Neural progenitor cell (in vitro differentiated cells): ENCODE results near the gene RUNX3. TPM values are rescaled to one million over a fixed set of nuclear protein-coding genes. Genes with fewer than 3 reads are reported as not detected.
"Not testable (repeated sequence)": the region's sequence is repeated elsewhere in the genome, so short reads cannot be mapped to it uniquely, and the experiment has no call there.

Experiments used
- DNase-seq: peaks from one replicate; pipeline ENCODE4 v3.0.0-alpha.2; 2016; ENCODE audit warnings: low spot score
- H2AFZ ChIP-seq: fragments of 200-600 bp; sonication (generic); replicated peaks from 2 replicates; pipeline ENCODE4 v1.6.1; 2016; ENCODE audit warnings: antibody characterized with exemption
- H3F3A ChIP-seq: fragments of 200-600 bp; sonication (generic); 2 replicates; pipeline ENCODE4 v1.6.1; 2016; ENCODE audit warnings: antibody characterized with exemption, low read depth
- H3K27ac ChIP-seq: fragments of 200-600 bp; sonication (generic); 2 replicates; pipeline ENCODE4 v1.5.1; 2016; ENCODE audit warnings: mild to moderate bottlenecking
- H3K27me3 ChIP-seq: fragments of 200-600 bp; sonication (generic); 2 replicates; pipeline ENCODE4 v1.6.1; 2016; ENCODE audit warnings: mild to moderate bottlenecking, moderate library complexity
- H3K36me3 ChIP-seq: fragments of 200-600 bp; sonication (generic); 2 replicates; pipeline ENCODE4 v1.5.1; 2016
- H3K4me1 ChIP-seq: fragments of 200-600 bp; sonication (generic); 2 replicates; pipeline ENCODE4 v1.6.1; 2016; ENCODE audit warnings: mixed run types
- H3K4me2 ChIP-seq: fragments of 200-600 bp; sonication (generic); 2 replicates; pipeline ENCODE4 v1.6.1; 2016
- H3K4me3 ChIP-seq: fragments of 200-600 bp; sonication (generic); 2 replicates; pipeline ENCODE4 v1.5.1; 2016
- H3K79me2 ChIP-seq: fragments of 200-600 bp; sonication (generic); 2 replicates; pipeline ENCODE4 v1.6.1; 2016; ENCODE audit warnings: low read depth
- H3K9ac ChIP-seq: fragments of 200-600 bp; sonication (generic); 2 replicates; pipeline ENCODE4 v1.6.1; 2016
- H3K9me3 ChIP-seq: fragments of 200-600 bp; sonication (generic); 2 replicates; pipeline ENCODE4 v1.5.1; 2016; ENCODE audit warnings: low read depth
- H4K20me1 ChIP-seq: fragments of 200-600 bp; sonication (generic); 2 replicates; pipeline ENCODE4 v1.6.1; 2016; ENCODE audit warnings: low read depth
- H3K27ac Mint-ChIP-seq: 3 replicates; pipeline ENCODE4 v1.8.0; 2021; ENCODE audit warnings: mixed read lengths
- H3K27me3 Mint-ChIP-seq: 2 replicates; pipeline ENCODE4 v1.8.0; 2022; ENCODE audit warnings: low read depth, mild to moderate bottlenecking, inconsistent platforms, moderate library complexity, mixed read lengths; ENCODE audit not compliant: insufficient read depth
- H3K36me3 Mint-ChIP-seq: 3 replicates; pipeline ENCODE4 v1.8.0; 2021; ENCODE audit warnings: mixed read lengths
- H3K4me1 Mint-ChIP-seq: 3 replicates; pipeline ENCODE4 v1.8.0; 2021; ENCODE audit warnings: mixed read lengths
- H3K4me3 Mint-ChIP-seq: 3 replicates; pipeline ENCODE4 v1.8.0; 2021; ENCODE audit warnings: mild to moderate bottlenecking, moderate library complexity, mixed read lengths
- H3K9me3 Mint-ChIP-seq: 3 replicates; pipeline ENCODE4 v1.8.0; 2020; ENCODE audit warnings: mixed read lengths
- EZH2 ChIP-seq: fragments of 200-600 bp; sonication (generic); IDR thresholded peaks from 2 replicates; pipeline ENCODE4 v1.6.1; 2017; ENCODE audit warnings: antibody characterized with exemption, mild to moderate bottlenecking, moderate library complexity
- EZH2phosphoT487 ChIP-seq: fragments of 200-600 bp; sonication (generic); IDR thresholded peaks from 2 replicates; pipeline ENCODE4 v1.6.1; 2017; ENCODE audit warnings: antibody characterized with exemption
- total RNA-seq: library from RNA; depleted of rRNA; stranded (reverse); fragments of >200 nt; gene quantifications from 2 replicates; pipeline ENCODE4 v1.2.3, GENCODE V29; 2015; ENCODE audit warnings: low replicate concordance
- TF ChIP-seq, protein P1 (sequence below): fragments of 200-600 bp; sonication (generic); IDR thresholded peaks from 2 replicates; pipeline ENCODE4 v1.5.1; 2017; ENCODE audit warnings: antibody characterized with exemption, mild to moderate bottlenecking

The RUNX3 gene
- total RNA-seq, 1 donor from 2014 or later = not detected

DNA sequence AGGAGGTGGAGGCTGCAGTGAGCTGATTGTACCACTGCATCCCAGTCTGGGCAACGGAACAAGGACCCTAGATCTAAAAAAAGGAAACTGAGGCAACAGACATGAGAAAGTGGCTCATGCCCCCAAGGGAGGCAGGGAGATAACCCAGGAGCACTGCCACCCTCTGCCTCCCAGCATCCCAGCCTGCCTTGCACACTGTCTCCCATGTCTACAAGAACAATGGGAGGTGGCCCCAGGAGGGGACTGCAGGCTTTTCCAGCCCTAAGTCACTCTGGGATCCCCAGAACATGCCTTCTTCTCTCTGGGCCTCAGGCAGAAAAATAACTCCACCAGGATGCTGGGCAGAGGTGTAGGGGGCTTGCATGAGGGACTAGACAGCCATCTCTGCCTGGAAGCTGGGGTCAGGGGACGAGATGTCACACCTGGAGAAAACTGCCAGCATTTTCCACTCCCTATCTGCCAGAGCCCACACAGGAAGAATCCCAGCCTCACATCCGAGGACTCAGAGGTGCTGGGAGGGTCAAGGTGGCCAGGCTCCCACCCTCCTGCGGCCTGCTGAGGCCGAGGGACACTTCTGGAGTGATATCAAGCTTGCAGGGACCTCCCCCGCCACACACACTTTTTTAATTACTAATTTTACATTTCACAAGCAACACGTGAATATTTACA lies 21.4 kb downstream of the RUNX3 start:
- peaks cover 5% of the 10 kb centered on the region for H3K36me3 Mint-ChIP-seq
- Histone ChIP-seq H3K4me2 (no peak overlapping the region), H3K9me3 (no peaks in the 10 kb centered on the region), H3F3A (no peaks in the 10 kb centered on the region), H3K27ac (no peak overlapping the region), H3K9ac (no peak overlapping the region), H3K27me3 (no peaks in the 10 kb centered on the region), H3K4me1 (no peaks in the 10 kb centered on the region), H3K79me2 (no peaks in the 10 kb centered on the region), H3K36me3 (no peaks in the 10 kb centered on the region), H3K4me3 (no peak overlapping the region), H4K20me1 (no peaks in the 10 kb centered on the region), H2AFZ (no peak overlapping the region)
- peaks cover 11% of the 10 kb centered on the region for H3K27me3 Mint-ChIP-seq
- peaks cover 18% of the 10 kb centered on the region for H3K4me1 Mint-ChIP-seq
- TF ChIP-seq EZH2phosphoT487 = no peak
- TF ChIP-seq, protein P1, sequence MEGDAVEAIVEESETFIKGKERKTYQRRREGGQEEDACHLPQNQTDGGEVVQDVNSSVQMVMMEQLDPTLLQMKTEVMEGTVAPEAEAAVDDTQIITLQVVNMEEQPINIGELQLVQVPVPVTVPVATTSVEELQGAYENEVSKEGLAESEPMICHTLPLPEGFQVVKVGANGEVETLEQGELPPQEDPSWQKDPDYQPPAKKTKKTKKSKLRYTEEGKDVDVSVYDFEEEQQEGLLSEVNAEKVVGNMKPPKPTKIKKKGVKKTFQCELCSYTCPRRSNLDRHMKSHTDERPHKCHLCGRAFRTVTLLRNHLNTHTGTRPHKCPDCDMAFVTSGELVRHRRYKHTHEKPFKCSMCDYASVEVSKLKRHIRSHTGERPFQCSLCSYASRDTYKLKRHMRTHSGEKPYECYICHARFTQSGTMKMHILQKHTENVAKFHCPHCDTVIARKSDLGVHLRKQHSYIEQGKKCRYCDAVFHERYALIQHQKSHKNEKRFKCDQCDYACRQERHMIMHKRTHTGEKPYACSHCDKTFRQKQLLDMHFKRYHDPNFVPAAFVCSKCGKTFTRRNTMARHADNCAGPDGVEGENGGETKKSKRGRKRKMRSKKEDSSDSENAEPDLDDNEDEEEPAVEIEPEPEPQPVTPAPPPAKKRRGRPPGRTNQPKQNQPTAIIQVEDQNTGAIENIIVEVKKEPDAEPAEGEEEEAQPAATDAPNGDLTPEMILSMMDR = no peak
- no peak for TF ChIP-seq EZH2
- no peak overlapping the region for H3K27ac Mint-ChIP-seq
- H3K9me3 Mint-ChIP-seq = peaks cover 12% of the 10 kb centered on the region
- DNase-seq = no peak
- H3K4me3 Mint-ChIP-seq = no peak overlapping the region

GRCh38 chr1:24907587-24908294 lies 22.3 kb downstream of the RUNX3 start:
- not testable (repeated sequence) for H3K79me2 ChIP-seq, H2AFZ ChIP-seq, H3K9ac ChIP-seq, H3K36me3 ChIP-seq, H3K4me3 ChIP-seq, H3K4me1 ChIP-seq, H4K20me1 ChIP-seq, H3K27ac ChIP-seq, H3K27me3 ChIP-seq, H3K36me3 Mint-ChIP-seq, H3K9me3 ChIP-seq, DNase-seq, H3K4me2 ChIP-seq, H3F3A ChIP-seq
- Mint-ChIP-seq H3K27ac (peak overlapping the region; percentile 47), H3K4me1 (peaks cover 18% of the 10 kb centered on the region), H3K4me3 (peak overlapping the region; percentile 26), H3K9me3 (peaks cover 12% of the 10 kb centered on the region), H3K27me3 (peaks cover 11% of the 10 kb centered on the region)

DNA sequence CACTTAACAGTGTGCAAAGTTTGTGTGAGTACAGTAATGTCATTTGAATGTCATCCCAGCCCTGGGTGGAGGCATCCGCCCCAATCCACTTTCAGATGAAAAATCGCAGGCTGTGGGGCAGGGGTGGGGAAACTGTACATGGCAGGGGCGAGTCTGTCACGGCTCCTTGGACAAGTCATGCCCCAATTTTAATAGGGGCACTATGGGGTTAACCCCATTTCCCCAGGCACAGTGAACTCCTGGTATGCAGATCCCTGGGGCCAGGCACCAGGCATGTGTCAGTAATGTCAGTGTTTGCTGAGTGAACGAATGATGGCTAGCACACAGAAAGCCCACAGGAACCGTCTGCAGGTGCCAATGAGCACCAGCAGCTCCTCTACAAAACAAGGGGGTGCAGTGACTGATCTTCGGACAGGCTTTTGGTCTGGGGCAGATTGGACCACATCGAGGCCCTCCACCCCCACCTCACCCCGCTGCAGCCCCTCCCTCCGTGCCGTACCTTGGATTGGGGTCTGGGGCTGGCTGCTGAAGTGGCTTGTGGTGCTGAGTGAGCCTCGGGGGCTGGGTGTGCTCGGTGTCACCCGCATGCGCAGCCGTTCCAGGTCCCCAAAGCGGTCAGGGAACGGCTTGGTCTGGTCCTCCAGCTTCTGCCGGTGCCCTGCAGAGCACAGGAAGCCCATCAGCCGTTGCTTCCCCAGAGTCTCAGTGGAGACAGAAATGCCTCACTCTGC lies 23.2 kb downstream of the RUNX3 start:
- H3K4me3 ChIP-seq = no peak overlapping the region
- H3K4me2 ChIP-seq = no peak overlapping the region
- H3K36me3 ChIP-seq = no peaks in the 10 kb centered on the region
- H3K27me3 ChIP-seq = no peaks in the 10 kb centered on the region
- Mint-ChIP-seq H3K36me3 (peaks cover 5% of the 10 kb centered on the region), H3K27me3 (peaks cover 11% of the 10 kb centered on the region), H3K9me3 (peaks cover 12% of the 10 kb centered on the region), H3K4me3 (no peak overlapping the region), H3K4me1 (peaks cover 10% of the 10 kb centered on the region), H3K27ac (no peak overlapping the region)
- H2AFZ ChIP-seq = no peak overlapping the region
- no peak overlapping the region for H3K27ac ChIP-seq
- H3F3A ChIP-seq = no peaks in the 10 kb centered on the region
- DNase-seq = no peak
- no peak overlapping the region for H3K9ac ChIP-seq
- no peaks in the 10 kb centered on the region for H3K79me2 ChIP-seq
- no peak for TF ChIP-seq EZH2
- no peak for TF ChIP-seq EZH2phosphoT487
- TF ChIP-seq, protein P1 = no peak
- H3K4me1 ChIP-seq = no peaks in the 10 kb centered on the region
- no peaks in the 10 kb centered on the region for H4K20me1 ChIP-seq
- H3K9me3 ChIP-seq = no peaks in the 10 kb centered on the region
